ENCODE results near the gene JMJD1C.
"Not testable (repeated sequence)": the region's sequence is repeated elsewhere in the genome, so short reads cannot be mapped to it uniquely, and the experiment has no call there.

Gene JMJD1C

GRCh38 chr10:63396133-63396761, 69.5 kb downstream of the JMJD1C start:
- DNase-seq, result no peak

- DNase-seq, result no peak
Measured at GRCh38 chr10:63393050-63393449, 72.7 kb downstream of the JMJD1C start.

GRCh38 chr10:63392224-63392623, 73.6 kb downstream of the JMJD1C start:
- DNase-seq, result no peak

- no peak for DNase-seq
Measured at GRCh38 chr10:63391812-63392211, 74.0 kb downstream of the JMJD1C start.

- DNase-seq, result no peak
Measured at GRCh38 chr10:63390521-63390920, 75.3 kb downstream of the JMJD1C start.

GRCh38 chr10:63388421-63389031, 77.3 kb downstream of the JMJD1C start:
- DNase-seq, result no peak

- no peak for DNase-seq
Measured at GRCh38 chr10:63385254-63385653, 80.5 kb downstream of the JMJD1C start.

- DNase-seq, result no peak
Measured at GRCh38 chr10:63384675-63385074, 81.1 kb downstream of the JMJD1C start.

- no peak for DNase-seq
Measured at GRCh38 chr10:63384001-63384400, 81.8 kb downstream of the JMJD1C start.

GRCh38 chr10:63383141-63383540, 82.6 kb downstream of the JMJD1C start:
- no peak for DNase-seq

GRCh38 chr10:63382066-63382465, 83.7 kb downstream of the JMJD1C start:
- DNase-seq, result no peak

GRCh38 chr10:63377305-63377661, 88.5 kb downstream of the JMJD1C start:
- DNase-seq, result not testable (repeated sequence)

- no peak for DNase-seq
Measured at GRCh38 chr10:63376560-63377304, 89.0 kb downstream of the JMJD1C start.

GRCh38 chr10:63375859-63376258, 89.9 kb downstream of the JMJD1C start:
- no peak for DNase-seq

GRCh38 chr10:63375458-63375857, 90.3 kb downstream of the JMJD1C start:
- DNase-seq, result no peak

GRCh38 chr10:63374991-63375390, 90.8 kb downstream of the JMJD1C start:
- no peak for DNase-seq

- DNase-seq, result no peak
Measured at GRCh38 chr10:63373176-63373575, 92.6 kb downstream of the JMJD1C start.

- no peak for DNase-seq
Measured at GRCh38 chr10:63369711-63370110, 96.1 kb downstream of the JMJD1C start.

- no peak for DNase-seq
Measured at GRCh38 chr10:63368365-63368764, 97.4 kb downstream of the JMJD1C start.

- no peak for DNase-seq
Measured at GRCh38 chr10:63366933-63367332, 98.8 kb downstream of the JMJD1C start.

GRCh38 chr10:63365976-63366765, 99.6 kb downstream of the JMJD1C start:
- no peak for DNase-seq

- no peak for DNase-seq
Measured at GRCh38 chr10:63364918-63365317, 100.9 kb downstream of the JMJD1C start.

GRCh38 chr10:63363951-63364350, 101.8 kb downstream of the JMJD1C start:
- no peak for DNase-seq

- DNase-seq, result no peak
Measured at GRCh38 chr10:63355682-63356081, 110.1 kb downstream of the JMJD1C start.

Measured in NCI-H1417 treated with DMSO at 0.1 percent for 48 hours (cell line).